NB4 (cell line): Measurements from ENCODE around the gene SNED1.

ENCODE experiments used
- CTCF ChIP-seq: IDR thresholded peaks from one replicate; pipeline ENCODE4 v1.5.1; 2012; ENCODE audit warnings: low read depth, low read length
- POLR2A ChIP-seq: IDR thresholded peaks from 2 replicates; pipeline ENCODE4 v1.6.1; 2011; ENCODE audit warnings: mild to moderate bottlenecking; ENCODE audit not compliant: insufficient read length; ENCODE audit errors: extremely low read depth

DNA sequence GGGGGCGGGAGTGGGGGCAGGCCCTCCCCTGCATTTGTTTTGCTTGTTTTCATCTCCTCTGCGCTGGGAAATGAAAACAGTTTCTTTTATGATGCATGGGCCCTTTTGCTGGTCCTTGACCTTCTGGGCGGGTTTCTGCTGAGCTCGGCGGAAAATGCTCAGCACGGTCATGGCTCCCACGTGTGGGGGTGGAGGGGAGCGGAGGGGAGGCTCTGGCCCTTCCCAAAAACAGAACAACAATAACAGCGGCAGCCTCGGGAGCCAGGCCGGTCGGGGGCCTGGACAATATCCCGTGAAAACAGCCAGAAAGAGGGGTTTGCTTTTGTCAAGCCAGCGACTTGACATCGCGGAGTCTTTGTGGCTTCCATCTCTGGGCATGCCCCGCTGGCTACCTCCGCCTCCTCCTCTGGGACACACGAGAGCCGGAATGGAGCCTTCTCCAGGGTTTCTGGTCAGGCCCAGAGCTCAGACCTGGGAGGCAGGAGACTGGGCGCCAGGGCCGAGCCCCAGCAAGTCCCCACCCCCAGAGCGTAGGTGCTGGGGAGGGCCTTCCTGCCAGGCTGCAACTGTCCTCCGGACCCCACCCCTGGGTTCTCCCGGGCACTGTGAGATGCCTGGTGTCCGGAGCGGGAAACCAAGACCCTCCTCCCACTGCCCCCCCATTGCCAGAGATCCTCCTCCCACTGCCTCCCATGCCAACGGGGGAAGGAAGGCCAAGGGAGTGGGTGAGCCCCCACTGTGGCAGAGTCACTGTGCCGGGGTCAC, 35.9 kb upstream of the SNED1 start:
- TF ChIP-seq POLR2A = no peak
- TF ChIP-seq CTCF = no peak
